Fibroblast of mammary gland (primary cell): Measurements from ENCODE around the gene CUEDC2.
A peak's percentile ranks its signal among the peaks of the same experiment; 100 is the strongest.

Experiments used
- DNase-seq: peaks from one replicate; pipeline ENCODE4 v3.0.0-alpha.2; 2010; ENCODE audit warnings: low read depth
- H3K4me3 ChIP-seq: 2 replicates; pipeline ENCODE4 v1.5.1; 2011; ENCODE audit warnings: low read depth, mild to moderate bottlenecking, low read length, moderate library complexity; ENCODE audit not compliant: control insufficient read depth
- CTCF ChIP-seq: conservative IDR thresholded peaks from 2 replicates; pipeline ENCODE4 v1.5.1; 2011; ENCODE audit warnings: low read depth, low read length, inconsistent platforms; ENCODE audit not compliant: control insufficient read depth, insufficient read depth

The CUEDC2 gene

GRCh38 chr10:102432162-102432950, at the start of gene CUEDC2:
TSS of gene CUEDC2 (minus strand) at chr10:102432574. CDS start at chr10:102425188, 7,386 bp downstream.
- peak within 1 kb of the TSS; percentile 92 for H3K4me3 ChIP-seq
- DNase-seq, result peak; percentile 97
- no peak for TF ChIP-seq CTCF

- TF ChIP-seq CTCF, result no peak
- H3K4me3 ChIP-seq, result no peak overlapping the region
These were observed 48.0 kb upstream of the CUEDC2 start for GRCh38 chr10:102480396-102480795.

GRCh38 chr10:102479651-102480050, 47.3 kb upstream of the CUEDC2 start:
- no peak for DNase-seq
- H3K4me3 ChIP-seq, result no peak overlapping the region
- TF ChIP-seq CTCF, result no peak

More at GRCh38 chr10:102480396-102480795, 48.0 kb upstream of the CUEDC2 start:
- DNase-seq, result no peak

GRCh38 chr10:102476466-102477141, 44.2 kb upstream of the CUEDC2 start:
- no peak for TF ChIP-seq CTCF
- no peak overlapping the region for H3K4me3 ChIP-seq
- DNase-seq, result peak; percentile 7

- DNase-seq, result no peak
- no peak for TF ChIP-seq CTCF
- H3K4me3 ChIP-seq, result no peak overlapping the region
These were observed 43.2 kb upstream of the CUEDC2 start for GRCh38 chr10:102475451-102476040.

GRCh38 chr10:102473445-102474331, 41.3 kb upstream of the CUEDC2 start:
- DNase-seq, result no peak
- H3K4me3 ChIP-seq, result no peak overlapping the region
- no peak for TF ChIP-seq CTCF
